ENCODE measurements around the gene TINAG.

TINAG gene

GRCh38 chr6:54431466-54431865 is 123.2 kb downstream of the TINAG start:
- no peak for DNase-seq

Data from central memory CD4-positive, alpha-beta T cell (primary cell).